Colonic mucosa (tissue), 4 donors: Measurements from ENCODE around the gene MMP20. TPM values are rescaled to one million over a fixed set of nuclear protein-coding genes. Genes with fewer than 3 reads are reported as not detected.

Experiments
- DNase-seq: peaks from one replicate; pipeline ENCODE4 v3.0.0-alpha.2; 2020
- H3K27ac ChIP-seq: fragments of 200-600 bp; one replicate; pipeline ENCODE4 v1.8.0; 2021
- H3K27me3 ChIP-seq: fragments of 200-600 bp; one replicate; pipeline ENCODE4 v1.8.0; 2021
- H3K36me3 ChIP-seq: fragments of 200-600 bp; one replicate; pipeline ENCODE4 v1.8.0; 2021
- H3K4me1 ChIP-seq: fragments of 200-600 bp; one replicate; pipeline ENCODE4 v1.8.0; 2021; ENCODE audit warnings: mild to moderate bottlenecking
- H3K4me3 ChIP-seq: fragments of 200-600 bp; one replicate; pipeline ENCODE4 v1.8.0; 2021
- H3K9ac ChIP-seq, 2 donors: one replicate each; pipeline ENCODE4 v1.7.0; 2013; ENCODE audit warnings: control low read depth in 2 of 2, low read depth in 2 of 2, low read length in 2 of 2
- H3K9me3 ChIP-seq: fragments of 200-600 bp; one replicate; pipeline ENCODE4 v1.8.0; 2021
- intact Hi-C: fragments of 100-400 bp; cut with DNase I; formaldehyde crosslinking; loops from one replicate; pipeline ENCODE4 v1.14.1; 2022
- total RNA-seq, 2 donors: library from RNA; stranded (reverse); fragmentation: NEBNext Ultra II Directional in 1 of 2; extraction: Animal tissue kit (Norgen Biotek cat#: 25700) in 1 of 2; gene quantifications; one replicate each; pipeline ENCODE4 v1.2.1, GENCODE V29; 2021
- TF ChIP-seq, protein P1 (sequence below): fragments of 200-600 bp; IDR thresholded peaks from one replicate; pipeline ENCODE4 v1.8.0; 2022; ENCODE audit warnings: antibody characterized with exemption, mild to moderate bottlenecking
- donor health status: healthy.
- donor health status: DM: no; HTN: no; CAD: no.
- donor health status: DM: no; HTN: no; CAD: no.

MMP20 gene
- total RNA-seq, 2 donors from 2014 or later: not detected

DNA sequence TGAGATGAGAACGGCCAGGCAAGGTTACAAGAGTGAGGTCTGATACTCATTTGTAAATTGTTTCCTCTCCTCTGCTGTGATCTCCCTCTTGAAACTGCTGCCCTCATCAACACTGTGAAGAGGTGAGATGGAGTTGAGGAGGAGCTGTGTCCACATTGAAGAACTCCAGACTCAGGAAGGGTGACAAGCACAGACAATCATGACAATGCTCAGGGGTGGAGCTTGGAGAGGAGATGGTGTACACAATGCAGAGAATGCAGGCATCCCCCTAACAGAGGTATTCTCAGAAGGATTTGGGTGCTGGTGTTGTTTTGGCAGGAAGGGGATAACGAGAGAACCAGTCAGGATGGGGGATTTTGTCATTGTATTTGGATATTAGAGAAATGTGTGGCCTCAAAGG is 73.1 kb downstream of the MMP20 start:
- TF ChIP-seq, protein P1, sequence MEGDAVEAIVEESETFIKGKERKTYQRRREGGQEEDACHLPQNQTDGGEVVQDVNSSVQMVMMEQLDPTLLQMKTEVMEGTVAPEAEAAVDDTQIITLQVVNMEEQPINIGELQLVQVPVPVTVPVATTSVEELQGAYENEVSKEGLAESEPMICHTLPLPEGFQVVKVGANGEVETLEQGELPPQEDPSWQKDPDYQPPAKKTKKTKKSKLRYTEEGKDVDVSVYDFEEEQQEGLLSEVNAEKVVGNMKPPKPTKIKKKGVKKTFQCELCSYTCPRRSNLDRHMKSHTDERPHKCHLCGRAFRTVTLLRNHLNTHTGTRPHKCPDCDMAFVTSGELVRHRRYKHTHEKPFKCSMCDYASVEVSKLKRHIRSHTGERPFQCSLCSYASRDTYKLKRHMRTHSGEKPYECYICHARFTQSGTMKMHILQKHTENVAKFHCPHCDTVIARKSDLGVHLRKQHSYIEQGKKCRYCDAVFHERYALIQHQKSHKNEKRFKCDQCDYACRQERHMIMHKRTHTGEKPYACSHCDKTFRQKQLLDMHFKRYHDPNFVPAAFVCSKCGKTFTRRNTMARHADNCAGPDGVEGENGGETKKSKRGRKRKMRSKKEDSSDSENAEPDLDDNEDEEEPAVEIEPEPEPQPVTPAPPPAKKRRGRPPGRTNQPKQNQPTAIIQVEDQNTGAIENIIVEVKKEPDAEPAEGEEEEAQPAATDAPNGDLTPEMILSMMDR: no peak

DNA sequence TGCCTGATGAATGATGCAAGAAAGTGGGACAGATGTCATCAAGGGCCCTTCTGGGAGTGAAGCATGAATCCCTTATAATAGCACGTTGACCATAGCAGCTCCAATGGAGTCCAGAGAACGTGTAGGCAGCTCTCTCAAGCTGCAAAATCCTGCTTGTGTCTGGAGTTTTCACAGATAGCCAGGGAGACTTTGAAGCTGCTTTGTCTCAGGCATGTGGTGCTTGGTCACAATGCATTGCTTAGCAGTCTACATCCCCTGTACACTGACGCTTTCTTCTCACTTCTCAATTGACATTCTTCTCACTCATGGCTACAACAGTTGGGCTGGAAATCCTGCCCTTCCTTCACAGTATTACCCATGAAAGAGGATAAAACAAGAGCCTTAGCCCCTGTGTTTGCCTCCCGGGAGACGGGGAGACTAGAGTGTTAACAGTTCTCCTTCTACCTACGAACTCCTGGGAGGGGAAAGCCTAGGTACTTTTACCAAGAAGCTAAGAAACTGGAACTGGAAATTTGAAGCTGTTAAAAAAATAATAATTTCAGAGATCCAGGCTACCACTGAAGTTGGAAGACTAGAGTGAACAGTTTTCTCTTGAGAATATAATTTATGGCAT is 73.9 kb downstream of the MMP20 start:
- intact Hi-C loops: no loop called here
- Histone ChIP-seq H3K36me3 (no peaks in the 10 kb centered on the region), H3K4me3 (no peak overlapping the region), H3K9ac (no peak overlapping the region), H3K4me1 (no peaks in the 10 kb centered on the region), H3K27me3 (no peaks in the 10 kb centered on the region), H3K27ac (no peak overlapping the region), H3K9me3 (no peaks in the 10 kb centered on the region)
- DNase-seq: no peak
- TF ChIP-seq, protein P1: no peak

More for the DNA sequence above, 73.1 kb downstream of the MMP20 start:
- Histone ChIP-seq H3K4me3 (no peak overlapping the region), H3K27me3 (no peaks in the 10 kb centered on the region), H3K9ac (no peak overlapping the region), H3K27ac (no peak overlapping the region), H3K36me3 (no peaks in the 10 kb centered on the region), H3K9me3 (no peaks in the 10 kb centered on the region), H3K4me1 (no peaks in the 10 kb centered on the region)
- DNase-seq: no peak
- intact Hi-C loops: no loop called here

DNA sequence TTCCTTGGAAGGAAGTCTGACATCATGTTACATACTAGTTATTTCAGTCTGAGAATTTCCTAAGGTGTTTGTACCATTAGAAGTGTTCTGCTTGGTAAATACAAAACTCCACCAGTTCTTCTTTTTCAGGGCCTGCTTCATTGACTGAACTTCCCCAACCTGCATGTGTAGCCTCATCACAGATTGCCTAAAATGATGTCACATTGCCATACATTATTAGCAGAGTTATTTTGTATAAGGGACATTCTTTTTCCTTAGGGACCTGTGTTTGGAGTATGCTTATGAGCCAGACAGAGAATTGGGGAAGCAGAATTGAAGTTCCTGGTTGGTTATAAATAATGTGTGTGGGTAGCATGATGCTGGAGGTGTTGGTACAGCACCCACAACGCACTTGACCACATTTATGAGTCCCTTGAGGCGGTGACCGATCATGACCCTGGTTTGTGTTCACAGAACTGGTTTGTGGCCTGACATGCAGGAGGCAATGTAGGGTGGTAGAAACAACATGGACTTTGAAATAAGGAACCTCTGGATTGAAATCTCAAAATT is 78.1 kb downstream of the MMP20 start:
- no peak overlapping the region for H3K9ac ChIP-seq
- H3K27ac ChIP-seq: no peak overlapping the region
- intact Hi-C loops: no loop called here

DNA sequence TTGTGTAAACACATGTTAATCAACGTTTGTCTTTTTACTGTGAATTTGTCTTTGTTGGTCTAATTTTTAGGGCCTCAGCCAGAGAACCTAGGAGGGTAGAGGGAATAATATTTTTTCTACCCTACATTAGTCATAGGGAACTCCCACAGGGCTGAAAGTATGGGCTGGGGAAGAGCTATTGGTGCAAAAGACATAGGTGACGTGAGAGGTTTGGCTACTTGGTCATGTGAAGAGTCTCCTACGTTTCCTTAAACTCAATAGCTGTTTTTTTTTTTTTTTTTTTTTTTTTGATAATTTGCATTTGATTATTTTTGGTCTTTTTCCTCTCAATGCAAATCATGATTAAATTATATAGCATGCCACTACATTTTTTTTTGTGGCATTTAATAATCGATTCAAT is 78.7 kb downstream of the MMP20 start:
- H3K9me3 ChIP-seq: no peaks in the 10 kb centered on the region
- H3K9ac ChIP-seq: no peak overlapping the region
- TF ChIP-seq, protein P1: no peak
- H3K36me3 ChIP-seq: no peaks in the 10 kb centered on the region
- no peaks in the 10 kb centered on the region for H3K4me1 ChIP-seq
- H3K4me3 ChIP-seq: no peak overlapping the region
- no peak overlapping the region for H3K27ac ChIP-seq
- H3K27me3 ChIP-seq: no peaks in the 10 kb centered on the region
- DNase-seq: no peak
- intact Hi-C loops: no loop called here

More for the DNA sequence above, 78.1 kb downstream of the MMP20 start:
- no peak for DNase-seq
- H3K36me3 ChIP-seq: no peaks in the 10 kb centered on the region
- no peaks in the 10 kb centered on the region for H3K4me1 ChIP-seq
- no peaks in the 10 kb centered on the region for H3K9me3 ChIP-seq
- no peaks in the 10 kb centered on the region for H3K27me3 ChIP-seq
- no peak overlapping the region for H3K4me3 ChIP-seq
- TF ChIP-seq, protein P1: no peak

DNA sequence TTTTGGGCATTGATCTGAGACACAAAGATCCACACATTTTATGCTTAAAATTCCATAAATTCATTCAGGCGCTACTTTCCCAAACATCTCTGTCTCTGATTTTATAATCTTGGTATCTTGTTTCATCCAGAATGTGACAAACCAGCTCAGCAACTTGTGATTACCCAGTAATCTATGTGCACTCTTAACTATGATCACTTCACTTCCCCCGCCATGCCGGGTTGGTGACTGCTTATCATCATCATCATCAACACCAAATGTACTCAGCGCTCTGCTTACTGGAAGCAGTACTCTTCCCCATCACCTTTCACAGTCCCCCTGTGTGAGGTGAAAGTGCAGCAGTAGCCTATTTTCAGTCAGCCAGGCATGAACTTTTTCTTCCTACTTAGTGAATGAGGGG is 79.4 kb downstream of the MMP20 start:
- Histone ChIP-seq H3K4me3 (no peak overlapping the region), H3K9me3 (no peaks in the 10 kb centered on the region), H3K36me3 (no peaks in the 10 kb centered on the region), H3K4me1 (no peaks in the 10 kb centered on the region), H3K9ac (no peak overlapping the region), H3K27ac (no peak overlapping the region), H3K27me3 (no peaks in the 10 kb centered on the region)
- TF ChIP-seq, protein P1: no peak
- DNase-seq: no peak
- intact Hi-C loops: no loop called here
